Measurements from ENCODE around the gene TRAF2.

Gene TRAF2

GRCh38 chr9:136962163-136962562, 75.8 kb downstream of the TRAF2 start:
- no peak for DNase-seq (ENCODE audit: low read depth)

DNA sequence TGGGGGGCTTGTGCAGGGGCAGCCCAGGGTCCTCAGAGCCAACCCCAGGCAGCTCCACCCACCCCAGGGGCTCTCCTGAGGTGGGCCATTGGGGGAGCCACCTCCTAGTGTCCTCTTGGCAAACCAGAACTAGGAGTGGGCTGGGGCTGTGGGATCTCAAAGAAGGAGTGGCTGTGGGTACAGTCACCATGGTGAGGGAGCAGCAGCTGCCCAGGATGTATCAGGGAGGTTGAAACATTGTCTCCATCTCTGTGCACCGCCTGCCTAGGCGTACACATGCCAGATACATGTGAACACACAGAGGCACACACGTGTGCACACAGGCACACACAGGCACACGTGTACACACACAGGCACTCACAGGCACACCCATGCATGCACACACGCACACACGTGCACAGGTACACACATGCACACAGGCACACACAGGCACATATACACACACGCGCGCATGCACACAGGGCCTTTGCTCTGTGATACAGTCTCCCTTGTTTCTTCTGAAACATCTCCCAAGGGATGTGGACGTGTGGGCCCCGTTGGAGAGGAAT, 76.5 kb downstream of the TRAF2 start:
- DNase-seq (ENCODE audit: low read depth) = no peak

GRCh38 chr9:136963341-136963740, 77.0 kb downstream of the TRAF2 start:
- no peak for DNase-seq (ENCODE audit: low read depth)

GRCh38 chr9:136963751-136964150, 77.4 kb downstream of the TRAF2 start:
- DNase-seq (ENCODE audit: low read depth) = no peak

DNA sequence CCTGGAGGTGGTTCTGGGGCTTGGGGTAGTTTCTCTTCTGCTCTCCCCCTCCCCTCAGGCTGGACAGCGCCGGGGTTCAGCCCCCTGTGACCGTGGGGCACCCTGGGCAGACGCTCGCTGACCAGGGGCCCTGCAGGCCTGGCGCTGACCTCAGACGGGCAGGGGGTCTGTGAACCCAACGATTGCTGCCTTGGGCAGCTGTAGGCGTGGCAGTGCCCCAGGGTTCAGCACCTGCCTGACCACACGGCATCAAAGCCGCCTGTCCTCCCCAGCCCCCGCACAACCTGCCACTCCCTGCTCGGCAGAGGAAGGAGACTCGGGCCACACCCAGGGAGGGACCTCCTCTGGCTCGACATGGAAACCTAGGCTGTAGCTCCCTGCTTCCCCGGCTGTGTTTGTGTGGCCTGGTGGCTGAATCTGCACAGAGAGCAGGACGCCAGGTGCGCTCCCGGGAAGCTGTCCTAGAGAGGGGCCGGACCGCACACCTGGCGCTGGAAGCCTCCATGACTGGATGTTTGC, 77.9 kb downstream of the TRAF2 start:
- no peak for DNase-seq (ENCODE audit: low read depth)

DNA sequence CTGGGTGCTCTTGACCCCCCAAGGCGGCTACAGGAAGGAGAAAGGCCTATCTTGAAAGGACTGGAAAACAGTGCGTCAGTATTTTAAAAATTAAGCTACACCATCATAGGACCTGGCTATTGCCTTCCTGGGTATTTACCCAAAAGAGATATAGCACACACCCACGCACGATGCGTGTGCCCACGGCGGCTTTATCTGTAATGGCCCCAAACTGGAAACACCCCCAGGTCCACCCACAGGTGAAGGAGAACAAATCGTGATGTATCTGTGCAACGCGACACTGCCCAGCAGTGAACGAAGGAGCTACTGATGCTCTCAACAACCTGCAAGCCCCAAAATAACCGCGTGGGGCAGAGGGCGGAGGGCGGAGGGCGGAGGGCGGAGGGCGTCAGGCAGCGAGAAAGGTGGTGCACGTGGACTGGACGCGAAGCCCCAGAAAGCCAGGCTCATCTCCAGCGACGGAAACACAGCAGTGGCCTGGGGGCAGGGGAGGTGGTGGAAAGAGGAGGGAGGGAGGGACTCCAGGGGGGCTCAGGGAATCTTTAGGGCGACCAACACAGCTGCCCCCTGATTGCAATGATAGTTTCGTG, 78.6 kb downstream of the TRAF2 start:
- no peak for DNase-seq (ENCODE audit: low read depth)

GRCh38 chr9:136965771-136966484, 79.6 kb downstream of the TRAF2 start:
- DNase-seq (ENCODE audit: low read depth) = no peak

GRCh38 chr9:136968333-136969127, 82.2 kb downstream of the TRAF2 start:
- DNase-seq (ENCODE audit: low read depth) = no peak

GRCh38 chr9:136969150-136969549, 82.8 kb downstream of the TRAF2 start:
- no peak for DNase-seq (ENCODE audit: low read depth)

GRCh38 chr9:136969774-136970173, 83.5 kb downstream of the TRAF2 start:
- DNase-seq (ENCODE audit: low read depth) = no peak

GRCh38 chr9:136970361-136970760, 84.0 kb downstream of the TRAF2 start:
- no peak for DNase-seq (ENCODE audit: low read depth)

DNA sequence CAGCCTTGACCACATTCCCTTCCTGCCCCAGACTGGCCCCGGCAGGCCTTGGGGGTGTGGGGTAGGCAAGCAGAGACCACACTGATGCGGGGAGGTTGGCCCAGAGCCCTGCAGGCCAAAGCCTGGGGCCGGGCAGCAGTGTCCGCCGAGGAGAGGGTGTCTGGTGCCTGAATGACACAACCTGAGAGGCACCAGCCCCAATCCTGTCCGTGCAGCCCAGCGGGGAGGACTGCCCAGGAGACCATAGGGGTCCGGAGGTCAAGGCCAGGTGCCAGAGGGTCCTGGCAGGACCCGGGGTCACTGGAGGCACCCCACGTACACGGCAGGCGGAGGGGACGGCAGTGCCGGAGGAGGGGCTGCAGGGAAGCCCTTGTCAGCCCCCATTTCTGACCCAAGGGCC, 85.4 kb downstream of the TRAF2 start:
- no peak for DNase-seq (ENCODE audit: low read depth)

DNA sequence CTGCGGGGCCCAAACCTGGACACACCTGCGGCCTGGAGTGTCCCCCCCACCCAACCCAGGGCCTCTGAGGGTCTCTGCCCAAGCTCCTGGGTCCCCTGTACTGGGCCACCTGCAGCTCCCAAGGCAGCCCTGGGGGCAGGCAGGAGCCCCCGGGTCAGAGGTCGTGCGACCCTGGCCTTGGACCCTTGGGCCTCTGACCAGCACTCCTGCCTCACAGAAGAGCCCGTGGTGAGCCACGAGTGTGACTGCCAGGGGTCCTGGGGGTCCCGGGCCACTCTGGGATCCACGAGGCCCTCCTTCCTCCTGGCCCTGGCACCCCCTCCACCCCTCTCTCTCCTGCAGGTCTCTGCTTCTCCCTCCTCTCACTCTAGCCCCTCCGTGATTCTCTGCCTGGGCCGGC, 86.0 kb downstream of the TRAF2 start:
- DNase-seq (ENCODE audit: low read depth) = no peak

GRCh38 chr9:136972743-136973142, 86.4 kb downstream of the TRAF2 start:
- DNase-seq (ENCODE audit: low read depth) = no peak

DNA sequence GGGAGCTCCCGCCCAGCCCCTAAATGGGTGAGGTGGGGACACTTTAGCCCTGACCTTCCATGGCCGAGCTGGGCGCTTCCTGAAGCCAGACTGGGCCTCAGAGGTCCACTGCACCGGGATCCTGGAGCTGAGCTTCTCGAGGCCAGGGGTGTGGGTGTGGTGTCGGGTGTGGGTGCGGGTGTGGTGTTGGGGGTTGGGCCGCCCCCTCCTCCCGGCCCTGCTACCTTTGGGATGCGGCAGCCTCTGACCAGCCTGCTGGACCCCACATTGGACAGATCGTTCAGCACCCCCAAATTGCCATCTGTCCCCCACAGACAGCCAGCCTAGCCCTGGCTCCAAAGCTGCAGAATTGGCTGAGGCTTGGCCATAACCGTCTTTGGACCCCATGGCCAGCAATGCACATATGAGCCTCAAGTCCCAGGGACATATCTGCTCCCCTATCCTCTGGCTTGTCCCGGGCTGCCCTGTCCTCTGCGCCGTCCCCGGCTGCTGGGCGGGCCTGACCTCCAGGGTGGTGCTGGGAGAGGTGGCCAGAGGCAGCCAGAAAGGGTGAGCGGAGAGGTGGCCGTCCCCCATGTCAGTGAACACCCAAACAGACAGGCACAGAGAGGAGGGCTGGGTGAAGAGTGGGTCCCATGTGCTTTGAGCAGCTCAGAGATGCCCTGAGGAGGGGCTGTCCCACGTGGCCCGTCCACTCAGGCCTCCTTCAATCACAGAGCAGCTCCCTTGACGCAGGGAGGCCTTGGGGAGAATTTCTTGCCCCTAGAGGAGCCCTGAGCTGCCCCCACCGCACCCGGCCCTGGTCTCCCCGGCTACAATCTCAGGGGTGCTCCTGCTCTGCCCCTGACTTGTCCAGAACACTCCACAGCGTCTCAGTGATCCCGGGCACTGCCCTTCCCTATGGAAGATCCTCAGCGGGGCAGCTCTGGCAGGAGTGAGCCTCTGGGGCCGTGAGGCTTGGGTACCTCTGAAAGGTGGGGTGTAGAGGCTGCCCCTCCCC, 87.6 kb downstream of the TRAF2 start:
- DNase-seq (ENCODE audit: low read depth) = no peak

- DNase-seq (ENCODE audit: low read depth) = no peak
These were observed 88.7 kb downstream of the TRAF2 start for GRCh38 chr9:136974817-136975535.

DNA sequence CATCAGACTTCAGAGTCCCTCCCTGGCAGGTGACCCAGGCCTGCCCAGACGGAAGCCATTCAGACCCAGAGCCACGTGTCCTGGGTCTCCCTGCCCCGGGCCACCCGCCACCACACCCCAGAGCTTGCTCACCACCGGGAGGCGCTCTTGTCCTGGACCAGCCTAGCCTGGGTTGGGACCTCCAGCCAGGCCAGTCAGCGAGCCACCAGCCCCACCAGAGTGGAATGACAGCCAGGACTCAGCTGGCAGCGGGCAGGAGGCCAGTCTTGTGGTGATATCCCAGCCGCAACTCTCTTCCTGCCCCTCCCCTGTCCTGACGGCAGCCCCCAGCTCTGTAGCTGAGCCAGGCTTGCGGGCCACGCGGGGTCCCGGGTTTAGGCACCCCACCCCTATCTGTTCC, 89.3 kb downstream of the TRAF2 start:
- DNase-seq (ENCODE audit: low read depth) = no peak
